IMR-90 (cell line): ENCODE measurements around the gene ADD1. TPM values are rescaled to one million over a fixed set of nuclear protein-coding genes. Genes with fewer than 3 reads are reported as not detected.
A peak's percentile ranks its signal among the peaks of the same experiment; 100 is the strongest.

Experiments used
- ATAC-seq: fragments of 200-7000 bp; cut with Tn5 transposase; 2 replicates; pipeline ENCODE4 v1.9.1; 2020; ENCODE audit warnings: low read depth, mild to moderate bottlenecking, moderate library complexity
- BruUV-seq: library from RNA; stranded (reverse); fragments of 400-500 nt; replicated peaks from 2 replicates; lab custom pipeline; 2021; lab: Mats Ljungman, UMichigan
- CTCF ChIA-PET: fragments of 300-600 bp; formaldehyde crosslinking; extraction: SDS; loops from one replicate; lab custom pipeline; 2021; ENCODE audit warnings: antibody characterized with exemption; lab: Yijun Ruan, JAX
- POLR2A ChIA-PET: fragments of 300-600 bp; sonication (Branson Sonifier 250); formaldehyde crosslinking; loops from one replicate; lab custom pipeline; 2022; ENCODE audit warnings: antibody characterized with exemption; ENCODE audit not compliant: unreplicated experiment; lab: Charles Lee
- DNase-seq: peaks from one replicate; pipeline ENCODE4 v3.0.0; 2013
- H2AFZ ChIP-seq: replicated peaks from 2 replicates; pipeline ENCODE3; 2013; ENCODE audit warnings: low read length, mild to moderate bottlenecking; ENCODE audit not compliant: poor library complexity
- H2AK5ac ChIP-seq: 2 replicates; pipeline ENCODE4 v1.6.1; 2013; ENCODE audit warnings: low read depth, low read length, inconsistent platforms
- H2AK9ac ChIP-seq: replicated peaks from 2 replicates; pipeline ENCODE3; 2013; ENCODE audit warnings: mild to moderate bottlenecking, low read depth, low read length, moderate library complexity; ENCODE audit not compliant: poor library complexity
- H2BK120ac ChIP-seq: 2 replicates; pipeline ENCODE4 v1.6.1; 2013; ENCODE audit warnings: low read depth, low read length, inconsistent platforms
- H2BK15ac ChIP-seq: 3 replicates; pipeline ENCODE4 v1.6.1; 2013; ENCODE audit warnings: low read depth, low read length, inconsistent platforms
- H2BK20ac ChIP-seq: 2 replicates; pipeline ENCODE4 v1.6.1; 2013; ENCODE audit warnings: low read depth, mild to moderate bottlenecking, inconsistent platforms, low read length, moderate library complexity
- H2BK5ac ChIP-seq: 2 replicates; pipeline ENCODE4 v1.6.1; 2013; ENCODE audit warnings: mild to moderate bottlenecking, low read depth, low read length, inconsistent platforms; ENCODE audit not compliant: poor library complexity, severe bottlenecking
- H3K14ac ChIP-seq: replicated peaks from 2 replicates; pipeline ENCODE4 v1.6.1; 2013; ENCODE audit warnings: low read depth, low read length, inconsistent platforms
- H3K18ac ChIP-seq: 2 replicates; pipeline ENCODE4 v1.6.1; 2013; ENCODE audit warnings: low read depth, low read length, control low read depth
- H3K23ac ChIP-seq: 2 replicates; pipeline ENCODE4 v1.6.1; 2013; ENCODE audit warnings: low read depth, low read length, inconsistent platforms
- H3K27ac ChIP-seq: 2 replicates; pipeline ENCODE4 v1.5.1; 2013; ENCODE audit warnings: mild to moderate bottlenecking, control low read depth, low read length; ENCODE audit not compliant: insufficient read depth
- H3K27me3 ChIP-seq: 2 replicates; pipeline ENCODE4 v1.6.1; 2013; ENCODE audit warnings: low read length; ENCODE audit not compliant: control insufficient read depth, insufficient read depth
- H3K36me3 ChIP-seq: 2 replicates; pipeline ENCODE4 v1.6.1; 2013; ENCODE audit warnings: low read length, mixed read lengths; ENCODE audit not compliant: control insufficient read depth, insufficient read depth
- H3K4ac ChIP-seq: 2 replicates; pipeline ENCODE4 v1.6.1; 2013; ENCODE audit warnings: low read depth, low read length, inconsistent platforms
- H3K4me1 ChIP-seq: 2 replicates; pipeline ENCODE4 v1.6.1; 2013; ENCODE audit warnings: low read length, mixed read lengths; ENCODE audit not compliant: control insufficient read depth, insufficient read depth
- H3K4me2 ChIP-seq: 2 replicates; pipeline ENCODE4 v1.6.1; 2013; ENCODE audit warnings: low read depth, mild to moderate bottlenecking, control low read depth, low read length, moderate library complexity
- H3K4me3 ChIP-seq: 2 replicates; pipeline ENCODE4 v1.5.1; 2013; ENCODE audit warnings: low read depth, mild to moderate bottlenecking, control low read depth, low read length, moderate library complexity; ENCODE audit not compliant: insufficient read depth
- H3K56ac ChIP-seq: 2 replicates; pipeline ENCODE4 v1.6.1; 2013; ENCODE audit warnings: low read length, inconsistent platforms; ENCODE audit not compliant: insufficient read depth; ENCODE audit errors: extremely low read depth
- H3K79me1 ChIP-seq, 2 experiments: 2 replicates each; pipeline ENCODE4 v1.6.1; 2013; ENCODE audit warnings: low read length in 2 of 2, inconsistent platforms in 1 of 2, low read depth in 1 of 2
- H3K9ac ChIP-seq: 2 replicates; pipeline ENCODE4 v1.6.1; 2013; ENCODE audit warnings: low read depth, low read length, control low read depth
- H3K9me1 ChIP-seq: 2 replicates; pipeline ENCODE4 v1.6.1; 2013; ENCODE audit warnings: low read length, inconsistent platforms; ENCODE audit not compliant: insufficient read depth
- H3K9me3 ChIP-seq: 2 replicates; pipeline ENCODE4 v1.6.1; 2013; ENCODE audit warnings: low read length; ENCODE audit not compliant: control insufficient read depth, insufficient read depth
- H4K20me1 ChIP-seq: 2 replicates; pipeline ENCODE4 v1.6.1; 2013; ENCODE audit warnings: low read length, inconsistent platforms; ENCODE audit not compliant: insufficient read depth
- H4K5ac ChIP-seq: 2 replicates; pipeline ENCODE4 v1.6.1; 2013; ENCODE audit warnings: mild to moderate bottlenecking, low read depth, low read length, control low read depth
- H4K8ac ChIP-seq, 2 experiments: 2 replicates each; pipeline ENCODE4 v1.6.1; 2013; ENCODE audit warnings: low read depth in 2 of 2, low read length in 2 of 2, control low read depth in 1 of 2, inconsistent platforms in 1 of 2
- H4K91ac ChIP-seq: 2 replicates; pipeline ENCODE4 v1.6.1; 2013; ENCODE audit warnings: low read depth, low read length, inconsistent platforms; ENCODE audit not compliant: insufficient read depth
- CEBPB ChIP-seq: IDR thresholded peaks from 2 replicates; pipeline ENCODE4 v1.6.1; 2012; ENCODE audit warnings: low read depth, low read length, improper control_type of control experiment
- CHD1 ChIP-seq: IDR thresholded peaks from 2 replicates; pipeline ENCODE4 v1.6.1; 2012; ENCODE audit warnings: low read depth, low read length, improper control_type of control experiment
- FOS ChIP-seq: fragments of 150-350 bp; IDR thresholded peaks from 2 replicates; pipeline ENCODE4 v1.6.1; 2016; ENCODE audit warnings: low read depth, low read length
- MAFK ChIP-seq: IDR thresholded peaks from 2 replicates; pipeline ENCODE4 v1.6.1; 2012; ENCODE audit warnings: low read depth, low read length, improper control_type of control experiment
- NFE2L2 ChIP-seq: fragments of 150-350 bp; IDR thresholded peaks from 2 replicates; pipeline ENCODE4 v1.6.1; 2016; ENCODE audit warnings: low read depth, mild to moderate bottlenecking, low read length
- RCOR1 ChIP-seq: IDR thresholded peaks from 2 replicates; pipeline ENCODE4 v1.6.1; 2012; ENCODE audit warnings: mild to moderate bottlenecking, low read length, improper control_type of control experiment; ENCODE audit not compliant: insufficient replicate concordance
- RFX5 ChIP-seq: IDR thresholded peaks from 2 replicates; pipeline ENCODE4 v1.8.0; 2012; ENCODE audit warnings: low read depth, mild to moderate bottlenecking, low read length, moderate library complexity
- SMC3 ChIP-seq: fragments of 150-350 bp; IDR thresholded peaks from 2 replicates; pipeline ENCODE4 v1.6.1; 2016; ENCODE audit warnings: low read depth, mild to moderate bottlenecking, antibody characterized with exemption, low read length, moderate library complexity
- WGBS, 2 experiments: methylation state at CpG; one replicate each; pipeline versions ENCODE4 v1.1.5 to v1.1.7; 2013; ENCODE audit warnings: missing lambda C conversion rate in 2 of 2; ENCODE audit not compliant: insufficient read length in 1 of 2; ENCODE audit errors: extremely low coverage in 2 of 2; 5-methylcytosine and 5-hydroxymethylcytosine counted together
- dilution Hi-C: fragments of 300-500 bp; cut with HindIII; formaldehyde crosslinking; loops from one replicate; pipeline ENCODE4 v1.14.3; 2018; ENCODE audit warnings: low sequenced_read_pairs; ENCODE audit not compliant: unreplicated experiment
- in situ Hi-C: fragments of 300-500 bp; cut with MboI; formaldehyde crosslinking; loops from 3 replicates; pipeline ENCODE4 v1.14.3; 2019; ENCODE audit warnings: low sequenced_read_pairs, inconsistent platforms, mixed read lengths
- intact Hi-C: fragments of 100-400 bp; cut with micrococcal nuclease; formaldehyde crosslinking; loops from 2 replicates; pipeline ENCODE4 v1.10.0; 2022
- polyA plus RNA-seq, 3 experiments: library from polyadenylated mRNA; depleted of rRNA; stranded (reverse); fragments of >200 nt; gene quantifications; 2 replicates each; pipeline ENCODE4 v1.2.3, GENCODE V29; 2012; ENCODE audit warnings: low replicate concordance in 1 of 3
- total RNA-seq: library from RNA; depleted of rRNA; stranded (reverse); fragments of >200 nt; gene quantifications from 2 replicates; pipeline ENCODE4 v1.2.3, GENCODE V29; 2012
- TF ChIP-seq, protein P1 (sequence below): fragments of 150-350 bp; IDR thresholded peaks from 2 replicates; pipeline ENCODE4 v1.6.1; 2016; ENCODE audit warnings: low read depth, mild to moderate bottlenecking, low read length, moderate library complexity, borderline replicate concordance
- TF ChIP-seq, protein P2 (sequence below): conservative IDR thresholded peaks from 2 replicates; pipeline ENCODE4 v1.5.1; 2012; ENCODE audit warnings: mild to moderate bottlenecking, low read depth, low read length, improper control_type of control experiment

The ADD1 gene
- total and polyA plus RNA-seq, 2 of the 4 experiments (the other 2 are of a cell fraction) = 122 to 215 TPM

DNA sequence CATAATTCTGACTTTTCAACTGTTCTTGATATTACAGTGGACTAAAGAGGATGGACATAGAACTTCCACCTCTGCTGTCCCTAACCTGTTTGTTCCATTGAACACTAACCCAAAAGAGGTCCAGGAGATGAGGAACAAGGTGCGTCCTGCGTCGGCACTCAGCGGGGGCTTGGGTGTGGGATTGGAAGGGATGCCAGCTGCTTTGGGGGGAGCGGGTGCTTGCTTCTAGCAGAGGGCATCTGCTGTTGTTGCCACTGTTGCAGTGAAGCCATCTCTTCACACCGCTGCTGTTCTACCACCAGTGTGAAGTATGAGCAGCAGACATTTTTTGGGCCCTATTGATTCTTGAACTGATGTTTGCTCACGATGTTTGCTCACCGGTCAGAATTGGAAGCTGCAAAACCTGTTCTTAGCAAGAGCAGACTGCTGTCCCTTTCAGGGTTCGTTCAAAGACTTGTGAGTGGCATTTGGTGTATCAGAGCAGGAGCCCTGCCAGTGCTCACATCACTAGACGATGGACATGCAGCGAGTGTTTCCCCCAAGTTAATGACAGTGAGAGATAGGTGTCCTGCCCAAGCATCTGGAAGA, 64.2 kb downstream of the ADD1 start:
- peaks cover 77% of the 10 kb centered on the region for H3K36me3 ChIP-seq
- BruUV-seq = no TSS peak

More for the DNA sequence above, 64.2 kb downstream of the ADD1 start:
- Histone ChIP-seq H3K9ac (no peak overlapping the region), H2BK20ac (no peak overlapping the region), H4K20me1 (peaks cover 13% of the 10 kb centered on the region), H2BK15ac (no peak overlapping the region), H2BK5ac (no peak overlapping the region), H3K9me1 (peaks cover 15% of the 10 kb centered on the region), H3K9me3 (no peaks in the 10 kb centered on the region), H3K27ac (no peak overlapping the region), H4K5ac (no peak overlapping the region), H3K14ac (no peak overlapping the region), H2AK9ac (peak overlapping the region; percentile 53), H3K18ac (no peak overlapping the region), H4K8ac (no peak overlapping the region), H4K91ac (no peak overlapping the region), H3K4ac (no peak overlapping the region), H3K56ac (no peak overlapping the region), H3K27me3 (no peaks in the 10 kb centered on the region), H2AK5ac (no peak overlapping the region), H3K4me3 (no peak overlapping the region), H3K4me1 (no peaks in the 10 kb centered on the region), H3K23ac (no peak overlapping the region), H2BK120ac (no peak overlapping the region), H3K4me2 (no peak overlapping the region), H3K79me1 (peaks cover 31 to 77% of the 10 kb centered on the region in 2 experiments), H2AFZ (no peak overlapping the region)
- in situ Hi-C loops = no loop called here
- dilution Hi-C loops = no loop called here
- DNase-seq (no peak), ATAC-seq (no peak)
- TF ChIP-seq FOS (no peak), NFE2L2 (no peak), SMC3 (no peak), CEBPB (no peak), CHD1 (no peak), RFX5 (no peak), RCOR1 (no peak), MAFK (no peak)
- TF ChIP-seq, protein P1, sequence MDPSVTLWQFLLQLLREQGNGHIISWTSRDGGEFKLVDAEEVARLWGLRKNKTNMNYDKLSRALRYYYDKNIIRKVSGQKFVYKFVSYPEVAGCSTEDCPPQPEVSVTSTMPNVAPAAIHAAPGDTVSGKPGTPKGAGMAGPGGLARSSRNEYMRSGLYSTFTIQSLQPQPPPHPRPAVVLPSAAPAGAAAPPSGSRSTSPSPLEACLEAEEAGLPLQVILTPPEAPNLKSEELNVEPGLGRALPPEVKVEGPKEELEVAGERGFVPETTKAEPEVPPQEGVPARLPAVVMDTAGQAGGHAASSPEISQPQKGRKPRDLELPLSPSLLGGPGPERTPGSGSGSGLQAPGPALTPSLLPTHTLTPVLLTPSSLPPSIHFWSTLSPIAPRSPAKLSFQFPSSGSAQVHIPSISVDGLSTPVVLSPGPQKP = no peak
- TF ChIP-seq, protein P2, sequence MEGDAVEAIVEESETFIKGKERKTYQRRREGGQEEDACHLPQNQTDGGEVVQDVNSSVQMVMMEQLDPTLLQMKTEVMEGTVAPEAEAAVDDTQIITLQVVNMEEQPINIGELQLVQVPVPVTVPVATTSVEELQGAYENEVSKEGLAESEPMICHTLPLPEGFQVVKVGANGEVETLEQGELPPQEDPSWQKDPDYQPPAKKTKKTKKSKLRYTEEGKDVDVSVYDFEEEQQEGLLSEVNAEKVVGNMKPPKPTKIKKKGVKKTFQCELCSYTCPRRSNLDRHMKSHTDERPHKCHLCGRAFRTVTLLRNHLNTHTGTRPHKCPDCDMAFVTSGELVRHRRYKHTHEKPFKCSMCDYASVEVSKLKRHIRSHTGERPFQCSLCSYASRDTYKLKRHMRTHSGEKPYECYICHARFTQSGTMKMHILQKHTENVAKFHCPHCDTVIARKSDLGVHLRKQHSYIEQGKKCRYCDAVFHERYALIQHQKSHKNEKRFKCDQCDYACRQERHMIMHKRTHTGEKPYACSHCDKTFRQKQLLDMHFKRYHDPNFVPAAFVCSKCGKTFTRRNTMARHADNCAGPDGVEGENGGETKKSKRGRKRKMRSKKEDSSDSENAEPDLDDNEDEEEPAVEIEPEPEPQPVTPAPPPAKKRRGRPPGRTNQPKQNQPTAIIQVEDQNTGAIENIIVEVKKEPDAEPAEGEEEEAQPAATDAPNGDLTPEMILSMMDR = no peak
- ChIA-PET CTCF (no interaction called here), POLR2A (no interaction called here)
- WGBS, 2 experiments = 99% methylated on average over 9 of the region's 11 CpGs; no CpG with 5 or more reads in 1 of the 2 experiments
- intact Hi-C loops = no loop called here
